ENCODE results near the gene TMEM272.
A peak's percentile ranks its signal among the peaks of the same experiment; 100 is the strongest.

DNA sequence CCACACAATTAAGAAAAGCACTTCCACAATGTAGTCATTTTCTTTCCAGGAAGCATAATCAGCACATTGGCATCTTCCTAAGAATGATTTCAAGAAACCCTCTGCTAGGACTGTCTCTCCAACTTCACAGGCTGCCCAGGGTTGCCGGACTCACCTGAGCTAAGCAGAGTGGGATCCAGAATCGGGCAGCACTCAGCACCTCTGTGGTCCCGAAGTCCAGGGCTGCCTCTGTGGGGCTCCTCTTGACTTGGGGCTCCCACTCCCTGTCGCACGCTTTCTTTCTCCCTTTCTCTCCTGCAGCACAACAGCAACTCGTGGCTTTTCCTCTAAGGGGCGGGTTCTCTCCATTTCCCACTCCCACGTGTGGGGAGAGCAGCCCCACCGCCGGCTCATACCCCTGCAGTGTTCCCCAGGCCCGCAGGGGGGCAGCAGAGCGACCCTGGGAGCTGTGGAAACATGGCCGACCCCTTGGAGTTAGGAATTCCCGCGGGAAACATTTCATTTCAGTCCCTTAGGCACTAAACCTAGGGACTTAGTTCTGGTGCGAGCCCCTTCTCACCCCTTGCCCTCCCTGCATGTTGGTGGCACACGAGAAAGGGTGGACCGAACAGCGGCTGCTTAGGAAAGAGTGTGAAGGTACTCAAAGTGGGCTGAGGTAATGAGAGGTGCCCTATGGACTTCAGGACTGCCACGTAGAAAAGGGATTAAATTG lies at the start of gene TMEM272:
- TF ChIP-seq, protein P1, sequence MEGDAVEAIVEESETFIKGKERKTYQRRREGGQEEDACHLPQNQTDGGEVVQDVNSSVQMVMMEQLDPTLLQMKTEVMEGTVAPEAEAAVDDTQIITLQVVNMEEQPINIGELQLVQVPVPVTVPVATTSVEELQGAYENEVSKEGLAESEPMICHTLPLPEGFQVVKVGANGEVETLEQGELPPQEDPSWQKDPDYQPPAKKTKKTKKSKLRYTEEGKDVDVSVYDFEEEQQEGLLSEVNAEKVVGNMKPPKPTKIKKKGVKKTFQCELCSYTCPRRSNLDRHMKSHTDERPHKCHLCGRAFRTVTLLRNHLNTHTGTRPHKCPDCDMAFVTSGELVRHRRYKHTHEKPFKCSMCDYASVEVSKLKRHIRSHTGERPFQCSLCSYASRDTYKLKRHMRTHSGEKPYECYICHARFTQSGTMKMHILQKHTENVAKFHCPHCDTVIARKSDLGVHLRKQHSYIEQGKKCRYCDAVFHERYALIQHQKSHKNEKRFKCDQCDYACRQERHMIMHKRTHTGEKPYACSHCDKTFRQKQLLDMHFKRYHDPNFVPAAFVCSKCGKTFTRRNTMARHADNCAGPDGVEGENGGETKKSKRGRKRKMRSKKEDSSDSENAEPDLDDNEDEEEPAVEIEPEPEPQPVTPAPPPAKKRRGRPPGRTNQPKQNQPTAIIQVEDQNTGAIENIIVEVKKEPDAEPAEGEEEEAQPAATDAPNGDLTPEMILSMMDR (IDR thresholded peaks at IDR 0.05), result peak; percentile 55 to 91 (median 74)
- TF ChIP-seq POLR2A (IDR thresholded peaks at IDR 0.05) (no peak), POLR2AphosphoS5 (IDR thresholded peaks at IDR 0.05) (no peak)
